ENCODE measurements around the gene TSPAN9. TPM values are rescaled to one million over a fixed set of nuclear protein-coding genes. Genes with fewer than 3 reads are reported as not detected.

The TSPAN9 gene
- total RNA-seq, 1 donor from 2014 or later = 7.8 TPM

DNA sequence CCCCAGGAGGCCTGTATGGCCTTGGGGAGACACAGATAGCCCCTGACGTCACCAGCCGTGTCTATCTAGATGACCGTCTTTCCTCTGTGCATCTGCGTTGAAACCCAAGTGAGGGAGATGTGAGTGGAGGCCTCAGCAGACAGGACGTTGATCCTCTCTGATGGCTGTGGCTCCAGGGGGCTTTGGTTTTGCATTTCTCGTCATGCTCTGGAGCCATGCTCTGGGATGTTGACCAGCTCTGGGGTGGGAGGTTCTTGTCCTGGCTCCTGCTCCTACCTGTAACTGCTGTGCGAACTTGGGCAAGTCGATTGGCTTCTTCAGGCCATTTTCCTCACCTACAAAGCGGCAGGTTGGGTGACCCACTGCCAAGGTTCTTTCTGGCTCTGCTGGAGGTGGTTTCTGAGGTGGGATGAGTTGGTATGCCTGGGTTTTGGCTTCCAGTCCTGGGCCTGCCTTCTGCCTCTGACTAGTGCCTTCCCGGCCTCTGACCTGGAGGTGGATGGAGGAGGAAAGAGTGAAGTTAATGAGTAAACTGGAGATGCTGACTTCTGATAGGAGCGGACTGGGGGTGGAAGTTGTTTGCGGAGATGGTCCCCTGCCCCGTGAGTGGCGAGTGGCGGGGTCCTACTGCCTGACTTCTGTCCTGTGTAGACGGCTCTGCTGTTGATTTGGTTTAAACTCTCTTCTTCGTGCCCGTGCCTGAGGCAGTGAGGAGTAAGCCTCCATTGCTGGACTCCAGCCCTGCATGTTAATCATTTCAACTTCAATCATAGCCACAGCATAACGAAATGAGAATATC is 8.4 kb downstream of the TSPAN9 start:
- no peaks in the 10 kb centered on the region for H3K9me3 ChIP-seq (ENCODE audit: low read depth)
- H2AFZ ChIP-seq (replicated peaks) = no peak overlapping the region
- no peaks in the 10 kb centered on the region for H3K79me2 ChIP-seq (ENCODE audit: low read depth)
- peaks cover 27% of the 10 kb centered on the region for H3K4me1 ChIP-seq
- H3K9me3 Mint-ChIP-seq = no peaks in the 10 kb centered on the region
- TF ChIP-seq EZH2phosphoT487 (IDR thresholded peaks at IDR 0.05) = no peak
- H3F3A ChIP-seq (ENCODE audit: low read depth) = peaks cover 28% of the 10 kb centered on the region
- no peaks in the 10 kb centered on the region for H3K36me3 ChIP-seq
- H4K20me1 ChIP-seq (ENCODE audit: low read depth) = peaks cover 4% of the 10 kb centered on the region
- H3K4me1 Mint-ChIP-seq = peaks cover 32% of the 10 kb centered on the region
- no peaks in the 10 kb centered on the region for H3K27me3 Mint-ChIP-seq (ENCODE audit: insufficient read depth, low read depth)
- no peak overlapping the region for H3K9ac ChIP-seq
- peaks cover 6% of the 10 kb centered on the region for H3K36me3 Mint-ChIP-seq
- H3K27me3 ChIP-seq = no peaks in the 10 kb centered on the region
- H3K27ac ChIP-seq = no peak overlapping the region
- peak overlapping the region; percentile 11 for H3K27ac Mint-ChIP-seq
- H3K4me3 Mint-ChIP-seq = no peak overlapping the region
- no peak for DNase-seq (ENCODE audit: low spot score)
- H3K4me2 ChIP-seq = no peak overlapping the region
- no peak overlapping the region for H3K4me3 ChIP-seq

GRCh38 chr12:3086211-3086610 is 9.0 kb downstream of the TSPAN9 start:
- Histone ChIP-seq H3K36me3 (no peaks in the 10 kb centered on the region), H3K9me3 (ENCODE audit: low read depth) (no peaks in the 10 kb centered on the region), H3K79me2 (ENCODE audit: low read depth) (no peaks in the 10 kb centered on the region), H3K27ac (no peak overlapping the region), H4K20me1 (ENCODE audit: low read depth) (peaks cover 10% of the 10 kb centered on the region), H3K4me2 (no peak overlapping the region), H3K27me3 (no peaks in the 10 kb centered on the region), H3K4me1 (peaks cover 33% of the 10 kb centered on the region), H3F3A (ENCODE audit: low read depth) (peaks cover 35% of the 10 kb centered on the region), H3K9ac (no peak overlapping the region), H2AFZ (replicated peaks) (no peak overlapping the region), H3K4me3 (no peak overlapping the region)
- H3K4me3 Mint-ChIP-seq = no peak overlapping the region
- H3K9me3 Mint-ChIP-seq = no peaks in the 10 kb centered on the region
- no peaks in the 10 kb centered on the region for H3K27me3 Mint-ChIP-seq (ENCODE audit: insufficient read depth, low read depth)
- H3K27ac Mint-ChIP-seq = peak overlapping the region; percentile 11
- peaks cover 6% of the 10 kb centered on the region for H3K36me3 Mint-ChIP-seq
- peaks cover 39% of the 10 kb centered on the region for H3K4me1 Mint-ChIP-seq
- TF ChIP-seq EZH2phosphoT487 (IDR thresholded peaks at IDR 0.05) (no peak), EZH2 (IDR thresholded peaks at IDR 0.05) (no peak)
- TF ChIP-seq, protein P1, sequence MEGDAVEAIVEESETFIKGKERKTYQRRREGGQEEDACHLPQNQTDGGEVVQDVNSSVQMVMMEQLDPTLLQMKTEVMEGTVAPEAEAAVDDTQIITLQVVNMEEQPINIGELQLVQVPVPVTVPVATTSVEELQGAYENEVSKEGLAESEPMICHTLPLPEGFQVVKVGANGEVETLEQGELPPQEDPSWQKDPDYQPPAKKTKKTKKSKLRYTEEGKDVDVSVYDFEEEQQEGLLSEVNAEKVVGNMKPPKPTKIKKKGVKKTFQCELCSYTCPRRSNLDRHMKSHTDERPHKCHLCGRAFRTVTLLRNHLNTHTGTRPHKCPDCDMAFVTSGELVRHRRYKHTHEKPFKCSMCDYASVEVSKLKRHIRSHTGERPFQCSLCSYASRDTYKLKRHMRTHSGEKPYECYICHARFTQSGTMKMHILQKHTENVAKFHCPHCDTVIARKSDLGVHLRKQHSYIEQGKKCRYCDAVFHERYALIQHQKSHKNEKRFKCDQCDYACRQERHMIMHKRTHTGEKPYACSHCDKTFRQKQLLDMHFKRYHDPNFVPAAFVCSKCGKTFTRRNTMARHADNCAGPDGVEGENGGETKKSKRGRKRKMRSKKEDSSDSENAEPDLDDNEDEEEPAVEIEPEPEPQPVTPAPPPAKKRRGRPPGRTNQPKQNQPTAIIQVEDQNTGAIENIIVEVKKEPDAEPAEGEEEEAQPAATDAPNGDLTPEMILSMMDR (IDR thresholded peaks at IDR 0.05) = no peak
- no peak for DNase-seq (ENCODE audit: low spot score)

DNA sequence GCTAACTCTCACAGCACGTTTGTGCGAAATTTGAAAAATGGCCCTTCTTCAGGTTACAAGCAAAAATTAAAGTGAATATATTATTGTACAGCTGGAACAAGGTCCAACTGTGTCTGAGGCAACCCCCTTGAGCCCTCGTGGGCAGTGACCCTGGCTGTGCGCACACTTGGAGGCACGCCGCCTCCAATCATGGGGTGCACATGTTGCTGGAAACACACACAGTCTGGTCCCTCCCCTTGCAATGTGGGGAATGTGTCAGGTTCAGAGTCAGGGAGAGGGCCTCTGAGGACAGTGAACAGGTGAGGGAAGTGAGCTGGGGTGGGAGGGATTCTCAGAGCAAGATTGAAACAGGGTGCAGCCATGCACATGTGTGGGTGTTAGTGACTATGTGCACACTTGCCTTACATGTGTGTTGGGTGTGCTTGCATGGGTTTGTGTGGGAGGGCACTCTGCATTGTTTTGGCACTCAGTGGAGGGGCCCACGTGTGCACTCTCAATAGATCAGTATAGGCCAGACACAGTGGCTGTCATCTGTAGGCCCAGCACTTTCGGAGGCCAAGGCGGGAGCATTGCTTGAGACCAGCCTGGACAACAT is 9.6 kb downstream of the TSPAN9 start:
- H3K36me3 ChIP-seq = no peaks in the 10 kb centered on the region
- no peak overlapping the region for H2AFZ ChIP-seq (replicated peaks)
- Mint-ChIP-seq H3K4me3 (no peak overlapping the region), H3K9me3 (no peaks in the 10 kb centered on the region), H3K36me3 (peaks cover 6% of the 10 kb centered on the region), H3K27ac (no peak overlapping the region), H3K27me3 (ENCODE audit: insufficient read depth, low read depth) (no peaks in the 10 kb centered on the region), H3K4me1 (peaks cover 45% of the 10 kb centered on the region)
- peaks cover 39% of the 10 kb centered on the region for H3K4me1 ChIP-seq
- H3K27me3 ChIP-seq = no peaks in the 10 kb centered on the region
- H3K9me3 ChIP-seq (ENCODE audit: low read depth) = no peaks in the 10 kb centered on the region
- H3F3A ChIP-seq (ENCODE audit: low read depth) = peaks cover 41% of the 10 kb centered on the region
- no peaks in the 10 kb centered on the region for H3K79me2 ChIP-seq (ENCODE audit: low read depth)
- H3K9ac ChIP-seq = no peak overlapping the region
- no peak for DNase-seq (ENCODE audit: low spot score)
- H3K4me2 ChIP-seq = no peak overlapping the region
- no peak overlapping the region for H3K4me3 ChIP-seq
- no peak for TF ChIP-seq EZH2 (IDR thresholded peaks at IDR 0.05)
- TF ChIP-seq, protein P1 (IDR thresholded peaks at IDR 0.05) = no peak
- TF ChIP-seq EZH2phosphoT487 (IDR thresholded peaks at IDR 0.05) = no peak
- peaks cover 16% of the 10 kb centered on the region for H4K20me1 ChIP-seq (ENCODE audit: low read depth)
- no peak overlapping the region for H3K27ac ChIP-seq
